GM19324 (cell line): ENCODE measurements around the gene CACNA1G.

ENCODE experiments used
- ATAC-seq: cut with Tn5 transposase; IDR thresholded peaks from one replicate; pipeline ENCODE4 v1.9.1; 2021; ENCODE audit warnings: mild to moderate bottlenecking, moderate library complexity; ENCODE audit not compliant: unreplicated experiment, low FRiP score

The CACNA1G gene

GRCh38 chr17:50664788-50665458 lies 104.4 kb downstream of the CACNA1G start:
- ATAC-seq, result no peak

DNA sequence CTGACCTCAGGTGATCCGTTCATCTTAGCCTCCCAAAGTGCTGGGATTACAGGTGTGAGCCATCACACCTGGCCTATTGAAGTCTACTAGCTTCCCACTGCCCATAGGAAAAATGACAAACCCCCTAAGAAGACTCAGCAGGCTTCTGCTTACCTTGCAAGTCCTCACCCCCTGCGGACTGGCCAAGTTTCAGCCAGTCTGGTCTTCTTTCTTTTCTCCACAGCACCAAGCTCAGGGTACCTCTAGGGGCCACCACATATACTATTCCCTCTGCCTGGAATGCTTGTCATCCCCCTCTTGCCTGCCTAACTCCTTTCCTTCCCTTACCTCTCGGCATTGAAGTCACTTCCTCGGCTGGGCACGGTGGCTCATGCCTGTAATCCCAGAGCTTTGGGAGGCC lies 105.3 kb downstream of the CACNA1G start:
- ATAC-seq, result no peak

- ATAC-seq, result no peak
Measured at GRCh38 chr17:50666316-50666715, 105.8 kb downstream of the CACNA1G start.

- no peak for ATAC-seq
Measured at GRCh38 chr17:50667259-50668024, 106.9 kb downstream of the CACNA1G start.

- ATAC-seq, result no peak
Measured at GRCh38 chr17:50668025-50668837, 107.7 kb downstream of the CACNA1G start.

- ATAC-seq, result no peak
Measured at GRCh38 chr17:50668838-50669581, 108.5 kb downstream of the CACNA1G start.

- ATAC-seq, result no peak
Measured at GRCh38 chr17:50672071-50672470, 111.6 kb downstream of the CACNA1G start.

GRCh38 chr17:50672831-50673551 lies 112.5 kb downstream of the CACNA1G start:
- no peak for ATAC-seq

DNA sequence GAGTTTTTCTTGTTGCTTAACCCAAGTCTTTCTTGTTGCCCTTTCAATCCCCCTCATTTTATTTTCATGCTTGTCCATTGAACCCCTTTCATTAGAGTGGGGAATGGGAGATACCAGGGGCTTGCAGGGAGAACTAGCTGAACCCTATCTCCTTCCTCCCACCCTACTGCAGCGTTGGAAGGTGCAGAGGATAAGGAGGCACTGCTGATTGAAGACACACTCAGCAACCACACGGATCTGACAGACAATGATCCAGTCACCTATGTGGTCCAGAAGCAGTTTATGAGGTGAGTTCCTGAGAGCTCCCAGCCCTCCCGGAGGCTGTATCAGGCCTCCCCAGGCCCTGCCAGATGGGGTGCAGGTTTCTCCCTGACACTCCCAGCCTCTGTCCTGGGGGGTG lies 114.7 kb downstream of the CACNA1G start:
- no peak for ATAC-seq

DNA sequence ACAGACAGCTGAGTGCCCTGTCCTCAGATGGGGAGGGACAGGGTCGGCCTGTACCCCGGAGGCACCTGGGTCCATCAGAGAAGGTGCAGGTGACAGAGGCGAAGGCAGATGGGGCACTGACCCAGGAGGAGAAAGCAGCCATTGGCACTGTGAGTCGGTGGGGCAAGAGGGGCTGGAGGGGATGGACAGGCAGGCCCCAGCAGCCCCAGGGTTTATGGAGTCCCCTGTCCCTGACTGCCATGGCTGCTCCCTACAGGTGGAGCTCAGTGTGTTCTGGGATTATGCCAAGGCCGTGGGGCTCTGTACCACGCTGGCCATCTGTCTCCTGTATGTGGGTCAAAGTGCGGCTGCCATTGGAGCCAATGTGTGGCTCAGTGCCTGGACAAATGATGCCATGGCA lies 115.1 kb downstream of the CACNA1G start:
- no peak for ATAC-seq

DNA sequence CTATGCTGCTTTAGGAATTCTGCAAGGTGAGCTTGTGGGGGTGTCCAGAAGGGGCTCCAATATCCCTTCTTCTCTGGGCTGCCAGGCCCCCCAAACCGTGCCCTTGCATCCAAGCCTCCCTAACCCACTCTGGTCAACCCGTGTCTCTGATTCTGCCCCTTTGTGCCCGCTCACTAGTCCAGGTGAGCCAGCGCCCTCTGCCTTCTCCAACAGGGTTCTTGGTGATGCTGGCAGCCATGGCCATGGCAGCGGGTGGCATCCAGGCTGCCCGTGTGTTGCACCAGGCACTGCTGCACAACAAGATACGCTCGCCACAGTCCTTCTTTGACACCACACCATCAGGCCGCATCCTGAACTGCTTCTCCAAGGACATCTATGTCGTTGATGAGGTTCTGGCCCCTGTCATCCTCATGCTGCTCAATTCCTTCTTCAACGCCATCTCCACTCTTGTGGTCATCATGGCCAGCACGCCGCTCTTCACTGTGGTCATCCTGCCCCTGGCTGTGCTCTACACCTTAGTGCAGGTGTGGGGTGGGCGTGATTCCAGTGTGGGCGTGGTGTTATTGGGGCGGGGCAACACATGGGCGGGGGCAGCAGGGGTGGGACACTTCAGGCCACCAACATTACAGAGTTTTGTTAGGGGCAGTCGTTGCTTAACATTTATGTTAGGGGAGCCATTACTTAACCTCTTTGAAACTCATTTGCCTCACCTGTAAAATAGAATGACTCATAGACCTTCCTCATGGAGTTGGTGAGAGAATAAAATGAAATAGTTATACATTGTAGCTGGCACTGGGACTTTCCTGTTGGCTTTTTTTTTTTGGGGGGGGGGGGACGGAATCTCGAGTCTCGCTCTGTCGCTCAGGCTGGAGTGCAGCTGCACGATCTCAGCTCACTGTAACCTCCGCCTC lies 115.8 kb downstream of the CACNA1G start:
- ATAC-seq, result no peak
